Natural killer cell (primary cell): Measurements from ENCODE around the gene ELMO3. TPM values are rescaled to one million over a fixed set of nuclear protein-coding genes. Genes with fewer than 3 reads are reported as not detected.

Experiments
- ATAC-seq, 3 donors: fragments of 150-1000 bp in 2 of 3; fragments of 200-7000 bp in 1 of 3; cut with Tn5 transposase; 1 replicate in 1 of 3; 2 replicates in 2 of 3; pipeline ENCODE4 v1.10.0; 2021; ENCODE audit warnings: mild to moderate bottlenecking in 2 of 3, moderate library complexity in 2 of 3
- DNase-seq, 2 donors: peaks; one replicate each; pipeline versions ENCODE4 v3.0.0 to v3.0.0-alpha.2; 2013 to 2021; ENCODE audit warnings: mixed read lengths in 1 of 2
- H3K27ac ChIP-seq: one replicate; pipeline ENCODE4 v1.5.1; 2013; ENCODE audit warnings: mild to moderate bottlenecking, low read length
- H3K27me3 ChIP-seq: one replicate; pipeline ENCODE4 v1.6.1; 2013; ENCODE audit warnings: low read length; ENCODE audit not compliant: control insufficient read depth, insufficient read depth
- H3K36me3 ChIP-seq: one replicate; pipeline ENCODE4 v1.6.1; 2013; ENCODE audit warnings: low read length; ENCODE audit not compliant: control insufficient read depth, insufficient read depth
- H3K4me1 ChIP-seq: one replicate; pipeline ENCODE4 v1.6.1; 2013; ENCODE audit warnings: low read length; ENCODE audit not compliant: control insufficient read depth, insufficient read depth
- H3K4me3 ChIP-seq: one replicate; pipeline ENCODE4 v1.5.1; 2013; ENCODE audit warnings: low read length
- H3K9me3 ChIP-seq: one replicate; pipeline ENCODE4 v1.6.1; 2013; ENCODE audit warnings: low read length; ENCODE audit not compliant: control insufficient read depth, insufficient read depth
- H3K27ac Mint-ChIP-seq, 2 donors: one replicate each; pipeline ENCODE4 v1.8.0; 2022; ENCODE audit warnings: mild to moderate bottlenecking in 2 of 2, mixed read lengths in 2 of 2, moderate library complexity in 1 of 2
- H3K27me3 Mint-ChIP-seq, 2 donors: one replicate each; pipeline ENCODE4 v1.8.0; 2022; ENCODE audit warnings: low read depth in 2 of 2, mixed read lengths in 2 of 2
- H3K36me3 Mint-ChIP-seq: one replicate; pipeline ENCODE4 v1.8.0; 2022; ENCODE audit warnings: mixed read lengths
- H3K4me1 Mint-ChIP-seq, 2 donors: one replicate each; pipeline ENCODE4 v1.8.0; 2022; ENCODE audit warnings: mixed read lengths in 2 of 2
- H3K4me3 Mint-ChIP-seq: one replicate; pipeline ENCODE4 v1.8.0; 2022; ENCODE audit warnings: mild to moderate bottlenecking, moderate library complexity, mixed read lengths
- H3K9me3 Mint-ChIP-seq, 2 donors: one replicate each; pipeline ENCODE4 v1.8.0; 2022; ENCODE audit warnings: mixed read lengths in 2 of 2
- WGBS: methylation state at CpG from one replicate; pipeline ENCODE4 v1.1.7; 2013; ENCODE audit warnings: missing lambda C conversion rate; ENCODE audit not compliant: insufficient coverage; 5-methylcytosine and 5-hydroxymethylcytosine counted together
- intact Hi-C: fragments of 100-400 bp; cut with micrococcal nuclease; formaldehyde crosslinking; loops from one replicate; pipeline ENCODE4 v1.14.2; 2022
- total RNA-seq, 4 donors: library from RNA; stranded (reverse); fragments of 120-200 nt in 1 of 4; gene quantifications; one replicate each; pipeline versions ENCODE4 v1.2.3 to v1.2.4, GENCODE V29; 2013 to 2022
- TF ChIP-seq, protein P1 (sequence below): fragments of 200-600 bp; IDR thresholded peaks from one replicate; pipeline ENCODE4 v1.8.0; 2022; ENCODE audit warnings: antibody characterized with exemption

The ELMO3 gene
- total RNA-seq, 3 donors from 2014 or later (not counting 1 experiment from before 2014, with no cell fraction given): 1.9 to 3.3 (median 2.3) TPM

DNA sequence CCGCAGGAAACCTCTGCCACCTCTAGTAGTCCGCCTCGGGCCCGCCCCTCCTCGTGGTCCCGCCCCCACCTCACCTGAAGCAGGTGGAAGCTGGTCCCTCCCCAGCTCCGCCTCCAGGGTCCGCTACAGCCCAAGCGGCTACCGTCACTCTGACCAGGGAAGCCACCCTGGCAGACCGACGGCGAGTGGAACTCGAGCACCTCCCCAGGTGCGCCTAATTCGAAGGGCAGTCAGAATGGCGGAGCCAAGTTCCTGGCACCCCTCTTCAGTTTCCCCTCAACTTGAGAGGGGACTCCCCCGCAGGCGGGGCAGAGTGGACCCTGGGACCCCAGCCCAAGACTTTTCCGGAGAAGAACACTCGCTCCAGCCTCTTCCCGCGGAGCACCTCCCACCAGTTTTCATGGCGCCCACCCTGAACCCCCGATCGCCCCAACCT, 47.8 kb downstream of the ELMO3 start:
- Histone ChIP-seq H3K4me3 (peak overlapping the region; percentile 65), H3K9me3 (no peaks in the 10 kb centered on the region), H3K4me1 (peaks cover 57% of the 10 kb centered on the region), H3K36me3 (no peaks in the 10 kb centered on the region), H3K27ac (peak overlapping the region; percentile 56), H3K27me3 (peaks cover 17% of the 10 kb centered on the region)
- ATAC-seq: no peak
- WGBS: 0% methylated on average over 26 of the region's 26 CpGs
- no peaks in the 10 kb centered on the region for H3K36me3 Mint-ChIP-seq
- peaks cover 18 to 30% of the 10 kb centered on the region in 2 donors for H3K27me3 Mint-ChIP-seq
- H3K4me3 Mint-ChIP-seq: peak overlapping the region; percentile 96
- H3K27ac Mint-ChIP-seq: peak overlapping the region; percentile 92 to 98
- TF ChIP-seq, protein P1, sequence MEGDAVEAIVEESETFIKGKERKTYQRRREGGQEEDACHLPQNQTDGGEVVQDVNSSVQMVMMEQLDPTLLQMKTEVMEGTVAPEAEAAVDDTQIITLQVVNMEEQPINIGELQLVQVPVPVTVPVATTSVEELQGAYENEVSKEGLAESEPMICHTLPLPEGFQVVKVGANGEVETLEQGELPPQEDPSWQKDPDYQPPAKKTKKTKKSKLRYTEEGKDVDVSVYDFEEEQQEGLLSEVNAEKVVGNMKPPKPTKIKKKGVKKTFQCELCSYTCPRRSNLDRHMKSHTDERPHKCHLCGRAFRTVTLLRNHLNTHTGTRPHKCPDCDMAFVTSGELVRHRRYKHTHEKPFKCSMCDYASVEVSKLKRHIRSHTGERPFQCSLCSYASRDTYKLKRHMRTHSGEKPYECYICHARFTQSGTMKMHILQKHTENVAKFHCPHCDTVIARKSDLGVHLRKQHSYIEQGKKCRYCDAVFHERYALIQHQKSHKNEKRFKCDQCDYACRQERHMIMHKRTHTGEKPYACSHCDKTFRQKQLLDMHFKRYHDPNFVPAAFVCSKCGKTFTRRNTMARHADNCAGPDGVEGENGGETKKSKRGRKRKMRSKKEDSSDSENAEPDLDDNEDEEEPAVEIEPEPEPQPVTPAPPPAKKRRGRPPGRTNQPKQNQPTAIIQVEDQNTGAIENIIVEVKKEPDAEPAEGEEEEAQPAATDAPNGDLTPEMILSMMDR: no peak
- H3K4me1 Mint-ChIP-seq: peaks cover 33 to 58% of the 10 kb centered on the region in 2 donors
- intact Hi-C loops: loop anchor here (1.0 to 2.0 kb wide), 2 partner anchors 19 to 64 kb away; partner anchors contain the start of genes MATCAP1 and TMEM208
- no peak for DNase-seq
- no peaks in the 10 kb centered on the region for H3K9me3 Mint-ChIP-seq

DNA sequence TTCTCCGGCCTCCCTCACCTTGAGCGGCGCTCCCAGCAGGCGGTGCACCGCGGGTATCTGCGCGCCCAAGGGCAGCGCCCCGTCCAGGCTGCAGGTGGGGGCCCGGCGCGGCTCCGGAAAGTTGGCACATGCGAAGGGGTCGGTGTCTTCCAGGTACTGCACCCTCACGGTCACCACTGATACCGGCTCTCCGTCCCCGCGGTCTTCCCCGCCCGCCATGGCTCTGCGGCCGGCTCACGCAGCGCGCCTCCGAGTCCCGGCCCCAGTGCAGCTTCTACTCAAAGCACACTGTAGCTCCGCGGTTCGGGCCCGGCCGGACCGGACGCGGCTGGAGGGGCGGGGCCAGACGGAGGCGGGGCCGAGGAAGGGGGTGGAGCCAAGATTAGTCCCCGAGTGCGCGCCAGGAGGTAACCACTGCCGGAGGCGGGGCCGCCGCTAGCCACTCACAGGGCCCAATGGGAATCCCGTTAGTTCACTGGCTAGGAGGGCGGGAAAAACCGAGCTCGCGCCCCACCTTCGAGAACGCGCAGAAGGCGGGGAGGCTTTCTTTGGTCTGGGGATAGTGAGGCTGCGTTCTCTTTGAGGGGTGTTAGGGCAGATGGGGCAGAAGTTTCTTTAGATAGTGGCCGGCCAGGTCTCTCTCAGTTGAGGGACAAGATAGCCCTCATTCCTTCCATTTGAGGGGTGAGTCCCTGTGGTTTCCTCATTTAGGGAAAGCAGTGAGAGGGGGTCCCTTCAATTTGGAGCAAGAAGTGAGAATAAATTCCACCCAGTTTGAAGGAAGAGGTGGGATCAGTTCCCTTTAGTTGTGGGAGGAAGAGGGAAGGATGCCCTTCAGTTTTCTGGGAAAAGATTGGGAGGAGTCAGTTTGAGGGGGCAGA, 48.5 kb downstream of the ELMO3 start, which contains the start of gene FHOD1:
Gene FHOD1 (minus strand): TSS at position 290 of the 881 bp plus-strand sequence. CDS start 71 bp downstream, at position 219.
- no peaks in the 10 kb centered on the region for H3K36me3 Mint-ChIP-seq
- ATAC-seq (peak; percentile 73 to 91 (median 82)), DNase-seq (peak; percentile 95 to 99)
- peak within 1 kb of the TSS; percentile 96 for H3K4me3 Mint-ChIP-seq
- H3K27ac Mint-ChIP-seq: peak within 1 kb of the TSS; percentile 92 to 98
- H3K9me3 ChIP-seq: no peaks in the 10 kb centered on the region
- intact Hi-C loops: loop anchor here (1.0 to 2.0 kb wide), 2 partner anchors 20 to 65 kb away; partner anchors contain the start of genes MATCAP1 and TMEM208
- H3K4me1 ChIP-seq: peaks cover 54% of the 10 kb centered on the region
- H3K4me3 ChIP-seq: peak within 1 kb of the TSS; percentile 65
- H3K27me3 ChIP-seq: peaks cover 17% of the 10 kb centered on the region
- TF ChIP-seq, protein P1: no peak
- no peaks in the 10 kb centered on the region for H3K9me3 Mint-ChIP-seq
- H3K27me3 Mint-ChIP-seq: peaks cover 18 to 31% of the 10 kb centered on the region in 2 donors
- peak within 1 kb of the TSS; percentile 60 for H3K27ac ChIP-seq
- no peaks in the 10 kb centered on the region for H3K36me3 ChIP-seq
- peaks cover 30 to 56% of the 10 kb centered on the region in 2 donors for H3K4me1 Mint-ChIP-seq
- under 1% methylated on average over 60 of the region's 60 CpGs for WGBS

DNA sequence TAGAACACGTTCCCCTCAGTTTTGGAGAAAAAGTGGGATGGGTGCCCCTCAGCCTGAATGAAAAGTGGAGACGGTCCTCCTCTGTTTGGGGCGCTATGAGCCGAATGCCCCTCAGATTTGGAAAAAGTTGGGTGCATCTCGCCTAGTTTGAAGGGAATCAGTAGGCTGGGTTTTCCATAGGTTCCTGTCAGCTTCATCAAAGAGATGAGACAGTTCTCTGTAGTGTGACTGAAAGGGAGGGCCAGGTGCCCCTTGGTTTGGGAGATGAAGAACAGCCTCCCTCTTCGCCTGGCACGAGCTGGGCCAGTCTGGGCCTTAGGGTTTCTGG, 49.1 kb downstream of the ELMO3 start:
- TF ChIP-seq, protein P1: no peak
- H3K9me3 ChIP-seq: no peaks in the 10 kb centered on the region
- WGBS: 12% methylated on average over 7 of the region's 7 CpGs
- intact Hi-C loops: no loop called here
- Mint-ChIP-seq H3K27me3 (peaks cover 18 to 35% of the 10 kb centered on the region in 2 donors), H3K27ac (peak overlapping the region; percentile 92 to 98), H3K4me1 (peaks cover 26 to 52% of the 10 kb centered on the region in 2 donors), H3K36me3 (no peaks in the 10 kb centered on the region), H3K9me3 (no peaks in the 10 kb centered on the region), H3K4me3 (peak overlapping the region; percentile 96)
- H3K4me1 ChIP-seq: peaks cover 52% of the 10 kb centered on the region
- peak overlapping the region; percentile 60 for H3K27ac ChIP-seq
- no peaks in the 10 kb centered on the region for H3K36me3 ChIP-seq
- ATAC-seq (no peak), DNase-seq (peak in 1 of 2 donors; percentile 35)
- peak overlapping the region; percentile 65 for H3K4me3 ChIP-seq
- H3K27me3 ChIP-seq: peaks cover 17% of the 10 kb centered on the region
